Measurements from ENCODE around the gene TUBA4B.

- TF ChIP-seq POLR2AphosphoS5 (IDR thresholded peaks at IDR 0.05; ENCODE audit: low read depth, low read length), result no peak
- no peak for TF ChIP-seq POLR2A (IDR thresholded peaks at IDR 0.05; ENCODE audit: low read depth, low read length)
These were observed 37.5 kb downstream of the TUBA4B start for GRCh38 chr2:219290381-219291171.
